Measurements from ENCODE around the gene ZBTB5. TPM values are rescaled to one million over a fixed set of nuclear protein-coding genes. Genes with fewer than 3 reads are reported as not detected.
"Not testable (repeated sequence)": the region's sequence is repeated elsewhere in the genome, so short reads cannot be mapped to it uniquely, and the experiment has no call there.

Gene ZBTB5
- polyA plus RNA-seq, 5 donors, result 21.8 to 28.7 (median 26.7) TPM

- DNase-seq, result no peak
These were observed 21.6 kb upstream of the ZBTB5 start for GRCh38 chr9:37486616-37487548.

GRCh38 chr9:37486256-37486615, 21.0 kb upstream of the ZBTB5 start:
- DNase-seq, result no peak

- peak; percentile 85 to 88 for DNase-seq
These were observed 20.4 kb upstream of the ZBTB5 start, which contains the start of gene POLR1E for GRCh38 chr9:37485389-37486255. TSS of gene POLR1E (plus strand) at chr9:37485948. CDS start at chr9:37486048, 100 bp downstream.

GRCh38 chr9:37480759-37481158, 15.5 kb upstream of the ZBTB5 start:
- no peak for DNase-seq

- not testable (repeated sequence) for DNase-seq
These were observed 12.9 kb upstream of the ZBTB5 start for GRCh38 chr9:37477987-37478619.

GRCh38 chr9:37477443-37477842, 12.2 kb upstream of the ZBTB5 start:
- DNase-seq, result not testable (repeated sequence)

- DNase-seq, result no peak
These were observed 11.7 kb upstream of the ZBTB5 start for GRCh38 chr9:37476930-37477329.

- no peak for DNase-seq
These were observed 9.2 kb upstream of the ZBTB5 start for GRCh38 chr9:37474438-37474837.

GRCh38 chr9:37473982-37474381, 8.7 kb upstream of the ZBTB5 start:
- not testable (repeated sequence) for DNase-seq

GRCh38 chr9:37471942-37472684, 6.9 kb upstream of the ZBTB5 start:
- DNase-seq, result peak in 1 of 2 donors; percentile 31

GRCh38 chr9:37468620-37469019, 3.4 kb upstream of the ZBTB5 start:
- no peak for DNase-seq

- DNase-seq, result not testable (repeated sequence)
These were observed 2.3 kb upstream of the ZBTB5 start for GRCh38 chr9:37467530-37467929.

- DNase-seq, result peak; percentile 50 to 72
These were observed 923 bp upstream of the ZBTB5 start for GRCh38 chr9:37466037-37466709.

GRCh38 chr9:37464426-37465248, 613 bp downstream of the ZBTB5 start:
- peak; percentile 81 to 82 for DNase-seq

- no peak for DNase-seq
These were observed 1.2 kb downstream of the ZBTB5 start for GRCh38 chr9:37464006-37464405.

- DNase-seq, result no peak
These were observed 8.4 kb downstream of the ZBTB5 start for GRCh38 chr9:37456817-37457216.

GRCh38 chr9:37455884-37456647, 9.2 kb downstream of the ZBTB5 start:
- no peak for DNase-seq

- no peak for DNase-seq
These were observed 11.0 kb downstream of the ZBTB5 start for GRCh38 chr9:37454238-37454637.

GRCh38 chr9:37453827-37454226, 11.4 kb downstream of the ZBTB5 start:
- no peak for DNase-seq

All from right lung (tissue), 5 donors.